Measurements from ENCODE around the gene PEAK3.

- TF ChIP-seq CTCF (IDR thresholded peaks at IDR 0.05): no peak
- no peak for TF ChIP-seq POLR2A (IDR thresholded peaks at IDR 0.05)
These were observed 28.6 kb downstream of the PEAK3 start for GRCh38 chr19:2253106-2254063.
